Thoracic aorta (tissue), 2 donors: Measurements from ENCODE around the gene MYO5B. TPM values are rescaled to one million over a fixed set of nuclear protein-coding genes. Genes with fewer than 3 reads are reported as not detected.

ENCODE experiments used
- ATAC-seq: fragments of 150-250 bp; one replicate; pipeline ENCODE4 v1.8.0; 2017; ENCODE audit warnings: low read depth; ENCODE audit not compliant: insufficient number of reproducible peaks, low FRiP score
- DNase-seq: peaks from one replicate; pipeline ENCODE4 v3.0.0-alpha.2; 2020; ENCODE audit warnings: low spot score
- H3K27ac ChIP-seq, 2 donors: fragments of 200-600 bp; sonication (generic); 1 replicate in 1 of 2; 2 replicates in 1 of 2; pipeline ENCODE4 v1.5.1; 2016; ENCODE audit warnings: mild to moderate bottlenecking in 2 of 2, moderate library complexity in 2 of 2
- H3K27me3 ChIP-seq: fragments of 200-600 bp; sonication (generic); replicated peaks from 2 replicates; pipeline ENCODE4 v1.6.0; 2016; ENCODE audit warnings: mild to moderate bottlenecking; ENCODE audit not compliant: insufficient read depth
- H3K36me3 ChIP-seq: fragments of 200-600 bp; sonication (generic); one replicate; pipeline ENCODE4 v1.5.1; 2016
- H3K4me1 ChIP-seq, 2 donors: fragments of 200-600 bp; sonication (generic); 1 replicate in 1 of 2; 2 replicates in 1 of 2; pipeline versions ENCODE4 v1.5.1 to v1.6.0; 2016; ENCODE audit warnings: low read depth in 2 of 2, mild to moderate bottlenecking in 1 of 2; ENCODE audit not compliant: control insufficient read depth in 1 of 2
- H3K4me3 ChIP-seq: fragments of 200-600 bp; sonication (generic); 2 replicates; pipeline ENCODE4 v1.5.1; 2016; ENCODE audit warnings: mild to moderate bottlenecking
- H3K9me3 ChIP-seq: fragments of 200-600 bp; sonication (generic); 2 replicates; pipeline ENCODE4 v1.5.1; 2016
- total RNA-seq, 2 donors: library from RNA; depleted of rRNA; stranded (reverse); fragments of >200 nt; gene quantifications; one replicate each; pipeline versions ENCODE4 v1.1.0 to v1.2.3, GENCODE V29; 2016
- TF ChIP-seq, protein P1 (sequence below): fragments of 200-600 bp; sonication (generic); IDR thresholded peaks from one replicate; pipeline ENCODE4 v1.5.1; 2019; ENCODE audit warnings: antibody characterized with exemption

Gene MYO5B
- total RNA-seq, 2 donors from 2014 or later = 8.3 to 13.5 TPM

DNA sequence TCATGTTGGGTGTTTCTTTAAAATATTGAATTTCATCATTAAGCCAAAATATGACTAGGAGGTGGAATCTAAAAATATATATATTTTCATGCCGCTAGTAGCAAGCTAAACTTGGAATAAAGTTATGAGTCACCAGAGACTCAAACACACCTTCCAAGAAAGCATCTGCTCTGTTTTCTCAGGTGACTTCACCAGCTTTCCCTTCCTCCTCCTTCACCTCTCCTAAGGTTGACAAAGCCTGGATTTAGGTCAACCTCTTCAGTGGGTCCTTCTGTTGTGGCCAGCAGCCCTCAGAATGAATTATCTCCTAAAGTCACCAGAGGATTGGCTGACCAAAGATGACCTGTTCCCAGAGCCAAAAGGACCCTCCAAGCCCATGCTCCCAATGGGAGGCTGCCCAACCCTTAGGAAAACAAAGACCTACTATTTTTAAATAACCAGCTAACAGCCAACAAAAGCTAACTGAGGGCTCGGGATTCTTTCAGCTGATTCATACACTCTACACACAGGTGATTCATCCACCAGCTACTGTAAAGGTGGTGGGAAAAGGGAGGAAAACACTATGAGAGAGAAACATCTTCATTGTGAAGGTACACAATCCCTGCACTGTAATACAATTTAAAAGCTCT, 113.9 kb downstream of the MYO5B start:
- H3K4me3 ChIP-seq = no peak overlapping the region
- no peaks in the 10 kb centered on the region for H3K36me3 ChIP-seq
- DNase-seq (no peak), ATAC-seq (peak; percentile 46)
- H3K9me3 ChIP-seq = no peaks in the 10 kb centered on the region
- peaks cover 13 to 30% of the 10 kb centered on the region in 2 donors for H3K4me1 ChIP-seq
- H3K27ac ChIP-seq = peak overlapping the region; percentile 67 to 70
- TF ChIP-seq, protein P1, sequence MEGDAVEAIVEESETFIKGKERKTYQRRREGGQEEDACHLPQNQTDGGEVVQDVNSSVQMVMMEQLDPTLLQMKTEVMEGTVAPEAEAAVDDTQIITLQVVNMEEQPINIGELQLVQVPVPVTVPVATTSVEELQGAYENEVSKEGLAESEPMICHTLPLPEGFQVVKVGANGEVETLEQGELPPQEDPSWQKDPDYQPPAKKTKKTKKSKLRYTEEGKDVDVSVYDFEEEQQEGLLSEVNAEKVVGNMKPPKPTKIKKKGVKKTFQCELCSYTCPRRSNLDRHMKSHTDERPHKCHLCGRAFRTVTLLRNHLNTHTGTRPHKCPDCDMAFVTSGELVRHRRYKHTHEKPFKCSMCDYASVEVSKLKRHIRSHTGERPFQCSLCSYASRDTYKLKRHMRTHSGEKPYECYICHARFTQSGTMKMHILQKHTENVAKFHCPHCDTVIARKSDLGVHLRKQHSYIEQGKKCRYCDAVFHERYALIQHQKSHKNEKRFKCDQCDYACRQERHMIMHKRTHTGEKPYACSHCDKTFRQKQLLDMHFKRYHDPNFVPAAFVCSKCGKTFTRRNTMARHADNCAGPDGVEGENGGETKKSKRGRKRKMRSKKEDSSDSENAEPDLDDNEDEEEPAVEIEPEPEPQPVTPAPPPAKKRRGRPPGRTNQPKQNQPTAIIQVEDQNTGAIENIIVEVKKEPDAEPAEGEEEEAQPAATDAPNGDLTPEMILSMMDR = no peak
- H3K27me3 ChIP-seq = no peaks in the 10 kb centered on the region

DNA sequence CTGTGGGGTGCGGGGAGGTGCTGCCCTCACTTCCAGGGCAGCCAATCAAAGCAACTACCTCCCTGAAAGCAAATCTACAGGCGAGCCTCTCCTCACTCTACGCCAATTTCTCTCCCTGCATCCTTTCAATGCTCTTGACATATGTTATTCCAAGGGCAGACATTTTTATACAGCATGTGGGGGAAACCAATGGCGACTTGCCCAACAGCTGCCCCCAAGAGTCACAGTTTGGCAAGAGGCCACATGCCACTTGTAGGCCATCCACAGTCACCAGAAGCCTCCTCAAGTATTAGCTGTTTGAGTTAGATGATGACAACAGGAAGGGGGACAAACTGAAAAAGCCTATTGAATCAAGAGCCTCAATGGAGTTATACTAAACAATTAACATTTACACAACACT, 114.6 kb downstream of the MYO5B start:
- no peaks in the 10 kb centered on the region for H3K36me3 ChIP-seq
- no peak overlapping the region for H3K4me3 ChIP-seq
- no peaks in the 10 kb centered on the region for H3K27me3 ChIP-seq
- TF ChIP-seq, protein P1 = no peak
- no peak for ATAC-seq
- no peaks in the 10 kb centered on the region for H3K9me3 ChIP-seq
- no peak for DNase-seq
- H3K27ac ChIP-seq = peak overlapping the region; percentile 67 to 70
- peaks cover 13 to 34% of the 10 kb centered on the region in 2 donors for H3K4me1 ChIP-seq

DNA sequence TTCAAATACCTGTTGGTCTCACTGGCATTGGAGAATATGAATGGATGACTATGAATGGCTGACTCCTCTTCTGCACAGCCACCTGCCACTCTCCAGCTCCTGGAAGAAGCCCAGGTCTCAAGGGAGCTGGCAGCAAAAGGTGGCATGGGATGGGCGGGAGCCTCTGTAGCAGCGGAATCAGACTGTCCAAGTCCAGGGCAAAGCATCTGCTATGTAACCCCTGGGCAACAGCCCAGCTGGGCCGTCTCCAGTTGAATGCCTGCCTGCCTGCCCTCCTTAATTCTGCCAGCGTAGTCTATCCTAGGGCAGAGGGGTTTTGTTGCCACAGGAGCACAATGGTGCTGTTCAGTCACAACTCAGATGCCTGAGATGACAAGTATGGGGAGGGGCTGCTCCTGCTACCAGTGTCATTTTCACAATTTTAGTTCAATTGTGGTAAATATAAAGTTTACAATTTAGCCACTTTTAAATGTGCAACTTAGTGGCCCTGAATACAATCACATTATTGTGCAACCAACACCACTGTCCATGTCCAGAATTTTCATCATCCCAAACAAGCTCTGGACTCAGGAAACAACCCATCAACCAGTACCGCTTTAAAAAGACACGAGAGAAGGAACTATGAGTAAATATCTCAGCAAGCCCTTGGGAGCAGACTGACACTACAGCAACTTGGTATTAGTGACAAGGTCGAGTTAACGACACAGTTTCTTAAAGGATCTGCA, 115.2 kb downstream of the MYO5B start:
- Histone ChIP-seq H3K9me3 (no peaks in the 10 kb centered on the region), H3K4me1 (peaks cover 13 to 34% of the 10 kb centered on the region in 2 donors), H3K27me3 (no peaks in the 10 kb centered on the region), H3K27ac (peak overlapping the region in 1 of 2 donors; percentile 70), H3K4me3 (no peak overlapping the region), H3K36me3 (no peaks in the 10 kb centered on the region)
- DNase-seq (no peak), ATAC-seq (no peak)
- TF ChIP-seq, protein P1 = no peak

- Histone ChIP-seq H3K27ac (no peak overlapping the region), H3K27me3 (no peaks in the 10 kb centered on the region), H3K36me3 (no peaks in the 10 kb centered on the region), H3K4me3 (no peak overlapping the region), H3K4me1 (peaks cover 13 to 40% of the 10 kb centered on the region in 2 donors), H3K9me3 (no peaks in the 10 kb centered on the region)
- ATAC-seq (no peak), DNase-seq (no peak)
- TF ChIP-seq, protein P1 = no peak
These were observed 118.7 kb downstream of the MYO5B start for GRCh38 chr18:50076277-50076676.

- Histone ChIP-seq H3K4me1 (peaks cover 13 to 37% of the 10 kb centered on the region in 2 donors), H3K27me3 (no peaks in the 10 kb centered on the region), H3K9me3 (no peaks in the 10 kb centered on the region), H3K4me3 (no peak overlapping the region), H3K36me3 (no peaks in the 10 kb centered on the region), H3K27ac (no peak overlapping the region)
- TF ChIP-seq, protein P1 = no peak
- DNase-seq (no peak), ATAC-seq (no peak)
These were observed 119.2 kb downstream of the MYO5B start for GRCh38 chr18:50075772-50076171.
